Measurements from ENCODE around the gene UFD1.

UFD1 gene

GRCh38 chr22:19478901-19479354 is at the start of gene UFD1:
UFD1 (minus strand) TSS chr22:19479193; CDS start chr22:19479085, 108 bp downstream.
- CTCF ChIA-PET: interaction anchor here (0.9 kb wide), 1 partner anchor 26 kb away, joined by 3 read pairs; no protein-coding TSS in a partner anchor
- TF ChIP-seq HDGF (IDR thresholded peaks at IDR 0.05; ENCODE audit: borderline replicate concordance) (no peak), FOXA1 (IDR thresholded peaks at IDR 0.05) (no peak), SP1 (IDR thresholded peaks at IDR 0.05) (0 out of 2 replicates have a peak, but pooled peaks have one; percentile 40), PKNOX1 (IDR thresholded peaks at IDR 0.05) (peak; percentile 80), BHLHE40 (IDR thresholded peaks at IDR 0.05; ENCODE audit: borderline replicate concordance) (peak; percentile 96)
- DNase-seq (ENCODE audit: extremely low spot score): peak; percentile 86
- POLR2A ChIA-PET: interaction anchor here (0.6 to 2.8 kb wide), 27 partner anchors 9 to 573 kb away, joined by 3 to 14 read pairs (median 4); partner anchors contain the start of genes C22orf39, CLTCL1, DGCR6 and ESS2

- peak; percentile 9 for DNase-seq (ENCODE audit: extremely low spot score)
- POLR2A ChIA-PET: no interaction called here
- CTCF ChIA-PET: no interaction called here
- TF ChIP-seq PKNOX1 (IDR thresholded peaks at IDR 0.05) (no peak), ELF4 (IDR thresholded peaks at IDR 0.05) (no peak), ZNF384 (IDR thresholded peaks at IDR 0.05) (no peak), NFRKB (IDR thresholded peaks at IDR 0.05) (no peak), HDGF (IDR thresholded peaks at IDR 0.05; ENCODE audit: borderline replicate concordance) (no peak), FOXM1 (IDR thresholded peaks at IDR 0.05; ENCODE audit: borderline replicate concordance) (no peak), BHLHE40 (IDR thresholded peaks at IDR 0.05; ENCODE audit: borderline replicate concordance) (no peak), FOXA1 (IDR thresholded peaks at IDR 0.05) (no peak), FOXK2 (IDR thresholded peaks at IDR 0.05) (no peak), TARDBP (IDR thresholded peaks at IDR 0.05) (no peak)
Observed at GRCh38 chr22:19527861-19528417, 48.9 kb upstream of the UFD1 start.

- ChIA-PET CTCF (no interaction called here), POLR2A (interaction anchor here (1.1 kb wide), 1 partner anchor 48 kb away, joined by 3 read pairs; the partner anchor contains the start of gene CDC45)
- no peak for DNase-seq (ENCODE audit: extremely low spot score)
- no peak for TF ChIP-seq FOXK2 (IDR thresholded peaks at IDR 0.05)
- no peak for TF ChIP-seq LEF1 (IDR thresholded peaks at IDR 0.05; ENCODE audit: borderline replicate concordance)
- TF ChIP-seq TARDBP (IDR thresholded peaks at IDR 0.05): no peak
Observed at GRCh38 chr22:19527321-19527721, 48.3 kb upstream of the UFD1 start.

GRCh38 chr22:19526702-19527111 is 47.7 kb upstream of the UFD1 start:
- ChIA-PET POLR2A (interaction anchor here (0.6 to 1.1 kb wide), 2 partner anchors 47 to 319 kb away, joined by 3 read pairs; partner anchors contain the start of gene CDC45), CTCF (no interaction called here)
- TF ChIP-seq BHLHE40 (IDR thresholded peaks at IDR 0.05; ENCODE audit: borderline replicate concordance): no peak
- no peak for TF ChIP-seq FOXM1 (IDR thresholded peaks at IDR 0.05; ENCODE audit: borderline replicate concordance)
- DNase-seq (ENCODE audit: extremely low spot score): peak; percentile 10

GRCh38 chr22:19526076-19526701 is 47.2 kb upstream of the UFD1 start:
- TF ChIP-seq LEF1 (IDR thresholded peaks at IDR 0.05; ENCODE audit: borderline replicate concordance): no peak
- TF ChIP-seq NFRKB (IDR thresholded peaks at IDR 0.05): no peak
- no peak for TF ChIP-seq ELF4 (IDR thresholded peaks at IDR 0.05)
- TF ChIP-seq BHLHE40 (IDR thresholded peaks at IDR 0.05; ENCODE audit: borderline replicate concordance): no peak
- TF ChIP-seq SUZ12 (IDR thresholded peaks at IDR 0.05): no peak
- TF ChIP-seq SP1 (IDR thresholded peaks at IDR 0.05): no peak
- no peak for TF ChIP-seq TARDBP (IDR thresholded peaks at IDR 0.05)
- TF ChIP-seq HDGF (IDR thresholded peaks at IDR 0.05; ENCODE audit: borderline replicate concordance): no peak
- no peak for TF ChIP-seq L3MBTL2 (conservative IDR thresholded peaks at IDR 0.05)
- TF ChIP-seq FOXA1 (IDR thresholded peaks at IDR 0.05): no peak
- TF ChIP-seq CTBP1 (IDR thresholded peaks at IDR 0.05; ENCODE audit: borderline replicate concordance): no peak
- no peak for TF ChIP-seq FOXM1 (IDR thresholded peaks at IDR 0.05; ENCODE audit: borderline replicate concordance)
- TF ChIP-seq FOXK2 (IDR thresholded peaks at IDR 0.05): no peak
- DNase-seq (ENCODE audit: extremely low spot score): peak; percentile 5
- CTCF ChIA-PET: no interaction called here
- POLR2A ChIA-PET: interaction anchor here (0.6 to 1.1 kb wide), 2 partner anchors 47 to 318 kb away, joined by 3 read pairs; partner anchors contain the start of gene CDC45

- DNase-seq (ENCODE audit: extremely low spot score): peak; percentile 7
- ChIA-PET CTCF (no interaction called here), POLR2A (no interaction called here)
- no peak for TF ChIP-seq SP1 (IDR thresholded peaks at IDR 0.05)
- no peak for TF ChIP-seq SUZ12 (IDR thresholded peaks at IDR 0.05)
- no peak for TF ChIP-seq HDGF (IDR thresholded peaks at IDR 0.05; ENCODE audit: borderline replicate concordance)
- TF ChIP-seq BHLHE40 (IDR thresholded peaks at IDR 0.05; ENCODE audit: borderline replicate concordance): no peak
- no peak for TF ChIP-seq LEF1 (IDR thresholded peaks at IDR 0.05; ENCODE audit: borderline replicate concordance)
- no peak for TF ChIP-seq ZNF384 (IDR thresholded peaks at IDR 0.05)
- no peak for TF ChIP-seq ELF4 (IDR thresholded peaks at IDR 0.05)
- no peak for TF ChIP-seq L3MBTL2 (conservative IDR thresholded peaks at IDR 0.05)
- no peak for TF ChIP-seq TARDBP (IDR thresholded peaks at IDR 0.05)
- TF ChIP-seq NFRKB (IDR thresholded peaks at IDR 0.05): no peak
- TF ChIP-seq FOXM1 (IDR thresholded peaks at IDR 0.05; ENCODE audit: borderline replicate concordance): no peak
- TF ChIP-seq ARNT (IDR thresholded peaks at IDR 0.05): no peak
- no peak for TF ChIP-seq PKNOX1 (IDR thresholded peaks at IDR 0.05)
- TF ChIP-seq FOXK2 (IDR thresholded peaks at IDR 0.05): no peak
- no peak for TF ChIP-seq FOXA1 (IDR thresholded peaks at IDR 0.05)
- TF ChIP-seq CTBP1 (IDR thresholded peaks at IDR 0.05; ENCODE audit: borderline replicate concordance): no peak
Observed at GRCh38 chr22:19525666-19526065, 46.7 kb upstream of the UFD1 start.

Data from HEK293T (cell line).